ENCODE data around the gene HTRA2.

Gene HTRA2

GRCh38 chr2:74515981-74516633, 13.6 kb upstream of the HTRA2 start:
- DNase-seq (ENCODE audit: low spot score): peak; percentile 19

DNA sequence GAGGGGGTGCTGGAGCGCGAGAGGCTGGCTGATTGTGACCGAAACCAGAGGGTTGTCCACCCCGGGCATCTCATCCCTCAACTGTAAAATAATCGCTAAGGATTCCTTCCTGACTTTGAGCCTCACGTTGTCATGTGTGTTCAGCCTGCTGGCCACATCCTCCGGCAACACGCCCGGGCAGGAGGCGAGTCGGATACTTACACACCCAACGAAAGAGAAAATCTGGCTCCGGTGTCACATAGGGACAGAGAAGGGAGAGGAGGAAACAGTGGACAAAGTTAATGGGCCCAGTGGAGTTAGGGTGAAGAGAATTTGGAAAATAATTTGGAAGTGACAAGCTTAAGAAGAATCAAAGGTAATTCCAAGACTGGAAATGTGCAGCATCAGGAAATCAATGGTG, 13.1 kb upstream of the HTRA2 start:
- DNase-seq (ENCODE audit: low spot score): no peak

GRCh38 chr2:74522516-74522915, 7.2 kb upstream of the HTRA2 start:
- no peak for DNase-seq (ENCODE audit: low spot score)

DNA sequence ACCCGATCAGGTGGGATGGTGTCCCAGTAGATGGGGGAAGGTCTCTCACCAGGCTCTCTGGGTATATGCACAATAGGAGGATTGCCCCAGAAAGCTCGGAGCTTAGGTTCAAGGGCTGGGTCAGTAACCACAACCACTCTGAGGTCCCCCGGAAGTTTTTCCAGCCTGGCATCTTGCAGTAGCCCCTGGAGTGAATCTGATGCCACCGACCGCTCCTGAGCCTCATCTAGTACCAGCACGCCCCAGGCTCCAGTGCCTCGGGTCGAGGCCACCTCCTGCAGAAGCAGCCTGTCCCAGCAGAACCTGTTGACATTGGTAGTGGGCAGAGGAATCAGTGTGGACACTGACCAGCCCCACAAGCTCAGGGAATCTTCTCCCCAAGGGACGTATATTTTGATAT, 5.7 kb upstream of the HTRA2 start:
- DNase-seq (ENCODE audit: low spot score): no peak

GRCh38 chr2:74524955-74525716, 4.6 kb upstream of the HTRA2 start:
- DNase-seq (ENCODE audit: low spot score): no peak

DNA sequence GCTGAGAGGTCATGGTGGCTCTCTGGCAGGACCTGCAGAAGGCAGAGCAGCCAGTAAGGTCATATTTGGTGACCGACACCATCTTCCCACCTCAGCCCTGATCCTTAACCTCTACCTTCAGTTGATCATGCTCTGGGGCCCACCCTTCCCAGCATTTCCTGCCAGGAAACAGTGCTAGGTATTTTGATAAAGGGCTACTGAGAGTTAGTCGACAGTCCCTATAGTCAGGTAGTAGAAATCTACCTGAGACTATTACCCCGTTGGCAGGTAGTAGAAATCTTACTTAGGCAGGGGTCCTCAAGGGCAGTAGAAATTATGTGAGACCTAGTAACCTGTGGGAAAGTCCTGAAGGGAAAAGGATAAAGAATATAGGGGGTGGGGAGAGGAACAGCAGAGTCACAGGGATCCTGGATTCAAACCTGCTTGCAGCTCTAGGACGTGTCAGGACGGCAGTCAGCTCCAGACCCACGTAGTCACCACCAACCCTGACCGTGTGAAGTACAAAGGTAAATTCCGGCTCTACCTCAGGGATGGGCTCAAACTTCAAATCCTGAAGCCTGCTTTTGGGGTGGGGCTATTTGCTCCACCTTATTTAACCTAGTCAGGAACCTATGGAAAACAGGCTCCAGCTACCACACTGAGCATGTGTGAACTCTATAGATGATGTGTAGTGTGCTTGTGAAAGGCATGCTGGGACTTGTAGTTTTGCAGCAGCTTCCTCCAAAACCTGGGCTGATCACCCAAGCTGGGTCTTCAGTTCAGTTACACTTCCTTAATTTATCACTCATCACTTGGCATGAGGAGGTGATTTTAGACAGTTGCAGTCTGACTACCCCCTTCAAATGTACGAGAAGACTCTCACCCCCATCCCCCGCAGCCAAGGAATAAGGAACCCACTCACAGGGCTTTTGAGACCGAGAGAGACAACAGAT, 3.8 kb upstream of the HTRA2 start, which contains the start of gene DQX1:
Gene DQX1, minus strand, starts transcription at position 515 of the 932 bp plus-strand sequence. Its CDS starts 502 bp downstream, at position 13.
- DNase-seq (ENCODE audit: low spot score): peak; percentile 64

- no peak for DNase-seq (ENCODE audit: low spot score)
Measured at GRCh38 chr2:74526649-74527230, 3.0 kb upstream of the HTRA2 start.

GRCh38 chr2:74527741-74528140, 2.0 kb upstream of the HTRA2 start:
- DNase-seq (ENCODE audit: low spot score): no peak

- no peak for DNase-seq (ENCODE audit: low spot score)
Measured at GRCh38 chr2:74528600-74529356, 955 bp upstream of the HTRA2 start.

DNA sequence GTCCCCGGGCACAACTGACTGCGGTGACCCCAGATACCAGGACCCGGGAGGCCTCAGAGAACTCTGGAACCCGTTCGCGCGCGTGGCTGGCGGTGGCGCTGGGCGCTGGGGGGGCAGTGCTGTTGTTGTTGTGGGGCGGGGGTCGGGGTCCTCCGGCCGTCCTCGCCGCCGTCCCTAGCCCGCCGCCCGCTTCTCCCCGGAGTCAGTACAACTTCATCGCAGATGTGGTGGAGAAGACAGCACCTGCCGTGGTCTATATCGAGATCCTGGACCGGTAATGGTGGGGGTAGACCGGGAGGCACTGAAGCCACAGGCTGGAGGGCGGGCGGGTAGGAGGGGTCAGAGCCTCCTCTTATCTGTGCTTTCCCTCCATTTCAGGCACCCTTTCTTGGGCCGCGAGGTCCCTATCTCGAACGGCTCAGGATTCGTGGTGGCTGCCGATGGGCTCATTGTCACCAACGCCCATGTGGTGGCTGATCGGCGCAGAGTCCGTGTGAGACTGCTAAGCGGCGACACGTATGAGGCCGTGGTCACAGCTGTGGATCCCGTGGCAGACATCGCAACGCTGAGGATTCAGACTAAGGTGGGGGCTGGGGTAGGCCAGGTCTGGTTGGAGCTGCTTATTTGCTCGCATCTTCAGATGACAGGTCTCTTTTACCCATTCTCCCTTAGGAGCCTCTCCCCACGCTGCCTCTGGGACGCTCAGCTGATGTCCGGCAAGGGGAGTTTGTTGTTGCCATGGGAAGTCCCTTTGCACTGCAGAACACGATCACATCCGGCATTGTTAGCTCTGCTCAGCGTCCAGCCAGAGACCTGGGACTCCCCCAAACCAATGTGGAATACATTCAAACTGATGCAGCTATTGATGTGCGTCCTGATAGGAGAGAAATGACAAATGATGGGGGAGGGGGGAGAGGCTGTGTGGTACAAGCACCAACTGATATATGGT, 780 bp downstream of the HTRA2 start:
- no peak for DNase-seq (ENCODE audit: low spot score)

GRCh38 chr2:74531666-74532065, 1.9 kb downstream of the HTRA2 start:
- DNase-seq (ENCODE audit: low spot score): no peak

- no peak for DNase-seq (ENCODE audit: low spot score)
Measured at GRCh38 chr2:74532222-74532621, 2.5 kb downstream of the HTRA2 start.

DNA sequence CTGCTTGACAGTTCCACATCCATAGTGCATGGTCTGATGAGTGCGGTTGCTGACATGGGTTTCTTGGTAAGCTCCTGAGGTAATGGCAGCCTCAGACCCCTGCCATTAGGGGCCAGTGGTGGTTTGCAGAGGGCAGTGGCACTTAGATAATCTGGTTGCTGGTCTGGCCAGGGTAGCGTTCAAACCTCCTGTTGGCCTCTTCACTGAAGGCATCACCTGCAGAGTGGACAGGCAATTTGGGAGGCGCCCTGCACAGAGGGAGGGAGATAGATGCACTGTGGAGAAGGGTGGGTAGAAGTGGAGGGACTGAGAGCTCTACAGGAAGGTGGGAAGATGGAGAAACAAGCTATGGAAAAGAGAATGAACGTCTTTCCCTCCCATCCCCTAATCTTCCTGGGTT, 3.7 kb downstream of the HTRA2 start:
- no peak for DNase-seq (ENCODE audit: low spot score)

DNA sequence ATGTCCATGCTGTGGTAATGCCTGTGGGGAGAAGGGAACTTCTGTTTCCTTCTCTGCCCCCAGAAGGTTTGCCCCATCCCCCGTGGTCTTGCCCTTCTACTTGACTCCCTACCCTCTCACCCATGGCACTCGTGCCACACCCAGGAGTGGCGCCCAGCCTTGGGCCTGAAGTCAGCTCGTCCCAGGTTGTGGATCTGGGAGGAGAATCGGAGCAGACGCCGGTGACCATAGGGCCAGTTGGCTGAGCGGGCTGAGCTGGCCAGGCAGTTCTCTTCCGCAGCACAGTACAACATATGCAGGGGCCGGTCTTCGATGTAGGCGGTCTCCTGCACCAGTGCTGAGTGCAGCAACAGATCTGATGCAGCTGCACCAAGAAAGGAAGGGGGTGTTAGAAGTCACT, 4.7 kb downstream of the HTRA2 start:
- no peak for DNase-seq (ENCODE audit: low spot score)

DNA sequence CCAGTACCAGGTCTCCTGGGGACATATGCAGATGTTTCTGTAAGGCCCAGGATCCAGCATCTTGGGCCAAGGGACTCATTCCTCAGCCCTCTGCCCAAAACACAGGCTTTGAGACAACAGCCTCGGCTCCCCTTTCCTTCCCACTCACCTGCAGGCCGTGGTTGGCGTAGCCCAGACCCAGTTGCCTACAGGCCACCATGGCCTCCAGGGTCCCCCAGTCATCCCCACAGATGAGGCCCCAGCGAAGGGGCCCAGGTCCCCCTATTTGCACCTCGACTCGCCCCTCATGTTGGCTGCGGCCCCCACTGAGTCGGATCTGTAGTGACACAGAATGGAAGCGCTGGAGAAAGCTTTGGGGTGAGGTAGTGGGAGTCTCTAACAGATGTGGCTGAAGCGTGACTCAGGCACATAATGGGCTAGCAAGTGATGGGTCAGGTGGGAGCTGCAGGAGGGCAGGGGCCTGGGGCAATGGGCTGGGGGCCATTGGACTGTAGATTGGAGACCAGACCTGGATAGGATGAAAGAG, 5.8 kb downstream of the HTRA2 start:
- DNase-seq (ENCODE audit: low spot score): no peak

DNA sequence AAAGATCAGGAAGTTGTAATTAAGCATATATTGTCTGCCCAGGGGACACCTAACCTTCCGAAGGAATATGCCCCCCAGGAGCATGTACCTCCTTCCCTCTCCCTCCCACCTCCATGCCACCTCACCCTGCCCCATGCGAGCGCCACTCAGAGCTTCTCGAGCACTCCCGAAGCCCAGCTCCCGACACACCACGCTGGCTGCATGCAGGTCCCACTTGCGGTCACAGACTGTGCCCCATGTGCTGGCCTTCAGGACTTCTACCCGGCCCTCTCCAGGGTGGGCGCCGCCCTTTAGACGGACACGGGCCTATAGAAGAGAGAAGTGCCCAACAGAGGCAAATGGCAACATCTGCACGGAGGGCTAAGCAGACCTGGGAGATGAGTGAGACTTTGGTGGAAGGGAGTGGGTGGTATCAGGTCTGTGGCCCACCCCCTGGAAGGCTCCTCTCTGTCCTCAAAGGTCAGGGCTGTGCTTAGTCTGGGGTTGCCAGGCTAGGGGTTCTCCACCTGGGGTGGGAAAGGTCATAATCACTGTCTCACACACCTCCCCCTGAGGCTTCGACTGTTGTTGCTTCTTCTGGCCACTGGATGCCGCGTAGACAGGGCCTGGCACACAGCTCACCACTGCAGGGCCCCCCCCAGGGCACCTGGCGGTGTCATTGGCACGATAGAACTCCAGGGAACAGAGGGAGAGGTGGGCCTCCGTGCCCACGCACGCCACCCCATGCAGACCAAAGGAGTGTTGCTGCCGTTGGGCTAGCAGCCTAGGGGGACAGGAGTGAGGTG, 6.6 kb downstream of the HTRA2 start:
- DNase-seq (ENCODE audit: low spot score): no peak

DNA sequence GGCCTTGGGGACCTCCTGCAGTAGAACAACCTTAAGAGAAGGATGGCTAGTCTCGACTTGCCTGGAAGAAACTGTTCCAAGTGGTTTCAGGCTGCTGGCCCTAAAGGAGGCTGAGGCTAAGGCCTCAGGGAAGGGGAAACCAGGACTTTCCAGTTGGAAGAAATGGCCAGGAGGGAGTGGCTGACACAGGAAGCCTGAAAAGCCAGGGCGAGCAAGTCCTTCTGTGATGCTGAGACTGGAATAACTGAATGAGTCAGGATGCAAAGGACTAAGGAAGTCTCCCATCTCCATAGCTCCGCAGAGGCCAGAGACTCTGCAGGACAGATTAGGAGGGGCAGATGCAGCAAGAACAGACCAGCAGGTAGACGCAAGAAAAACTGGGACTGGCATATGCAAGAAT, 7.4 kb downstream of the HTRA2 start:
- no peak for DNase-seq (ENCODE audit: low spot score)

GRCh38 chr2:74538881-74539339, 9.2 kb downstream of the HTRA2 start:
- no peak for DNase-seq (ENCODE audit: low spot score)

- no peak for DNase-seq (ENCODE audit: low spot score)
Measured at GRCh38 chr2:74540291-74540690, 10.6 kb downstream of the HTRA2 start.

Measured in putamen (tissue), 1 donor.